GM23338 (cell line): ENCODE data around the gene SAMD4A.

ENCODE experiments used
- CTCF ChIP-seq, 2 experiments: fragments of 200-600 bp in 1 of 2; sonication (generic) in 1 of 2; conservative IDR thresholded peaks; 2 replicates each; pipeline versions ENCODE4 v1.5.1 to v1.6.1; 2016 to 2017; ENCODE audit warnings: antibody characterized with exemption in 2 of 2, low read depth in 2 of 2, mild to moderate bottlenecking in 2 of 2, moderate library complexity in 1 of 2
- REST ChIP-seq: IDR thresholded peaks from one replicate; pipeline ENCODE4 v1.6.1; 2018; ENCODE audit warnings: antibody characterized with exemption; ENCODE audit not compliant: unreplicated experiment

- no peak for TF ChIP-seq REST
- no peak for TF ChIP-seq CTCF (conservative IDR thresholded peaks at IDR 0.05; ENCODE audit: low read depth in 2 of 2)
Observed at GRCh38 chr14:54747616-54748015, 180.7 kb downstream of the SAMD4A start.
